ENCODE results near the gene ERC2.

DNA sequence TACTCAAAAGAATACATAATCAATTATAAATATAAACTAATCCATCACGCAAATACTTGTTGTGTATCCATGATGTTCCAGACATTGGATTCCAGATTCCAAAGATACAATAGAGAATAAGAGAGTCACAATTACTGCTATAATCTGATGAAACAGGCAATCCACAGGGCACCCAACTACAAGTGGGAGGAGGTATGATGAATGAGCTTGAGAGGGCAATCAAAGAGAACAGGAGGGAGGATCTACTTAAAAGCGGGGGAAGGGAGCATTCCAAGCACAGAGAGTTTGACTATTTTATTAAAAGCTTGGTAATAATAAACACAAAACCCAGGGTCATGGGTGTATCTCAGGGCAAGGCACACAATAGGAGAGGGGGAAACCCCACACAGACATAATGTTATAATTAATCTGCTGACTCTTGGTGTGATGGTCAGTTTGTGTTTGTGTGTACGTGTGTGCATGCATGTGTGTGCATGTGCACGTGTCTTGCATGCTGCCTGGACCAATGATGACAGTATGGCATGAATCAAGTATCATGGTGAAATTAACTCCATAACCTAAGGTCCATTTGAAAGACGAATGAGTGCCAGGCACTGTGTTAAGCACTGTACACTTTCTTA lies 655.8 kb downstream of the ERC2 start:
- no peak for TF ChIP-seq USF1 (IDR thresholded peaks at IDR 0.05)
- TF ChIP-seq EP300 (IDR thresholded peaks at IDR 0.05; ENCODE audit: borderline replicate concordance): no peak
- no peak for TF ChIP-seq ZBTB7A (IDR thresholded peaks at IDR 0.05; ENCODE audit: low read depth)
- TF ChIP-seq, protein P1, sequence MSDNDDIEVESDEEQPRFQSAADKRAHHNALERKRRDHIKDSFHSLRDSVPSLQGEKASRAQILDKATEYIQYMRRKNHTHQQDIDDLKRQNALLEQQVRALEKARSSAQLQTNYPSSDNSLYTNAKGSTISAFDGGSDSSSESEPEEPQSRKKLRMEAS (IDR thresholded peaks at IDR 0.05): no peak
- no peak for TF ChIP-seq REST (IDR thresholded peaks at IDR 0.05; ENCODE audit: low read depth)
- no peak for TF ChIP-seq YY1 (IDR thresholded peaks at IDR 0.05; ENCODE audit: low read depth)
- TF ChIP-seq TEAD4 (IDR thresholded peaks at IDR 0.05): no peak
- no peak for TF ChIP-seq EGR1 (IDR thresholded peaks at IDR 0.05)
- TF ChIP-seq RAD21 (IDR thresholded peaks at IDR 0.05; ENCODE audit: low read depth): no peak
- no peak for TF ChIP-seq TCF12 (IDR thresholded peaks at IDR 0.05; ENCODE audit: low read depth)

Data from Ishikawa (cell line).